HepG2 (cell line): ENCODE data around the gene ZNF813. TPM values are rescaled to one million over a fixed set of nuclear protein-coding genes. Genes with fewer than 3 reads are reported as not detected.
"Not testable (repeated sequence)": the region's sequence is repeated elsewhere in the genome, so short reads cannot be mapped to it uniquely, and the experiment has no call there.

Source experiments
- ATAC-seq: fragments of 200-7000 bp; cut with Tn5 transposase; 3 replicates; pipeline ENCODE4 v1.9.1; 2020; ENCODE audit warnings: mild to moderate bottlenecking, moderate library complexity
- BruUV-seq: library from RNA; stranded (reverse); fragments of 400-500 nt; replicated peaks from 2 replicates; lab custom pipeline; 2021; lab: Mats Ljungman, UMichigan
- CTCF ChIA-PET: fragments of 300-600 bp; formaldehyde crosslinking; extraction: SDS; loops from one replicate; lab custom pipeline; 2021; ENCODE audit warnings: low total read pairs, inconsistent platforms, low intra/inter-chr PET ratio; lab: Yijun Ruan, JAX
- POLR2A ChIA-PET: fragments of 350-600 bp; sonication (Branson Sonifier 250); formaldehyde crosslinking; loops from one replicate; lab custom pipeline; 2020; ENCODE audit warnings: antibody characterized with exemption, inconsistent platforms; lab: Yijun Ruan, JAX
- DNase-seq: peaks from one replicate; pipeline ENCODE4 v3.0.0-alpha.2; 2015; ENCODE audit warnings: low spot score
- FAIRE-seq: peaks from 3 replicates; lab custom pipeline; 2011; peaks lifted over from hg19 to GRCh38; lab: Jason Lieb, UNC
- H2AFZ ChIP-seq: one replicate; pipeline ENCODE4 v1.6.1; 2011; ENCODE audit warnings: low read length, inconsistent platforms
- H3K27ac ChIP-seq: fragments of 300-600 bp; 3 replicates; pipeline ENCODE4 v1.8.0; 2011; ENCODE audit warnings: mixed run types, mild to moderate bottlenecking, mixed read lengths, low read length, inconsistent platforms; ENCODE audit not compliant: insufficient read depth; ENCODE audit errors: extremely low read length
- H3K27me3 ChIP-seq, 2 experiments: fragments of 200-600 bp in 1 of 2; 2 replicates in 1 of 2; 3 replicates in 1 of 2; pipeline versions ENCODE4 v1.6.0 to v1.8.0; 2011; ENCODE audit warnings: low read length in 2 of 2, mild to moderate bottlenecking in 2 of 2, moderate library complexity in 2 of 2, inconsistent platforms in 1 of 2; ENCODE audit not compliant: insufficient read depth in 2 of 2, control insufficient read depth in 1 of 2
- H3K36me3 ChIP-seq, 2 experiments: fragments of 200-600 bp in 1 of 2; replicated peaks in 1 of 2; 2 replicates in 1 of 2; 3 replicates in 1 of 2; pipeline versions ENCODE4 v1.5.1 to v1.8.0; 2011; ENCODE audit warnings: low read length in 2 of 2, inconsistent platforms in 1 of 2; ENCODE audit not compliant: insufficient read depth in 2 of 2, control insufficient read depth in 1 of 2
- H3K4me1 ChIP-seq: 2 replicates; pipeline ENCODE4 v1.5.1; 2012; ENCODE audit warnings: low read length, inconsistent platforms; ENCODE audit not compliant: insufficient read depth
- H3K4me2 ChIP-seq: 2 replicates; pipeline ENCODE4 v1.6.0; 2011; ENCODE audit warnings: low read depth, low read length, inconsistent platforms
- H3K4me3 ChIP-seq, 3 experiments: fragments of 200-600 bp in 1 of 3; sonication (generic), shearing (Covaris generic) in 1 of 3; replicated peaks in 1 of 3; 2 replicates each; pipeline ENCODE4 v1.5.1; 2011 to 2016; ENCODE audit warnings: low read length in 3 of 3, inconsistent platforms in 2 of 3, low read depth in 2 of 3, mild to moderate bottlenecking in 2 of 3, control low read depth in 1 of 3, mixed read lengths in 1 of 3; ENCODE audit not compliant: insufficient read depth in 1 of 3
- H3K79me2 ChIP-seq: one replicate; pipeline ENCODE4 v1.6.1; 2011; ENCODE audit warnings: low read length, inconsistent platforms; ENCODE audit not compliant: insufficient read depth
- H3K9ac ChIP-seq: 2 replicates; pipeline ENCODE4 v1.6.0; 2011; ENCODE audit warnings: mild to moderate bottlenecking, low read depth, low read length, inconsistent platforms; ENCODE audit not compliant: insufficient read depth
- H3K9me3 ChIP-seq: 2 replicates; pipeline ENCODE4 v1.5.1; 2012; ENCODE audit warnings: mild to moderate bottlenecking, low read length
- H4K20me1 ChIP-seq: 2 replicates; pipeline ENCODE4 v1.6.0; 2011; ENCODE audit warnings: inconsistent platforms, mild to moderate bottlenecking, low read length, moderate library complexity; ENCODE audit not compliant: insufficient read depth
- ARID5B ChIP-seq: IDR thresholded peaks from 2 replicates; pipeline ENCODE4 v1.4.0; 2020; ENCODE audit warnings: mild to moderate bottlenecking, missing genetic modification reagents
- FOXA1 ChIP-seq, 2 experiments: fragments of 450-650 bp in 1 of 2; sonication (generic) in 1 of 2; formaldehyde crosslinking in 1 of 2; IDR thresholded peaks; 2 replicates each; pipeline versions ENCODE4 v1.4.0 to v1.6.1; 2016 to 2020; ENCODE audit warnings: missing genetic modification reagents in 1 of 2
- FOXA3 ChIP-seq: IDR thresholded peaks from 2 replicates; pipeline ENCODE4 v1.6.1; 2016; ENCODE audit warnings: missing genetic modification reagents, missing compliant biosample characterization
- HOXA3 ChIP-seq: sonication (generic); formaldehyde crosslinking; IDR thresholded peaks from 2 replicates; pipeline ENCODE4 v1.5.0; 2020; ENCODE audit warnings: missing genetic modification reagents
- PAXIP1 ChIP-seq: sonication (generic); formaldehyde crosslinking; conservative IDR thresholded peaks from 2 replicates; pipeline ENCODE4 v1.4.0; 2020; ENCODE audit warnings: mild to moderate bottlenecking, missing genetic modification reagents, moderate library complexity
- SOX13 ChIP-seq, 3 experiments: fragments of 450-650 bp in 1 of 3; sonication (generic) in 1 of 3; formaldehyde crosslinking in 1 of 3; IDR thresholded peaks in 2 of 3; conservative IDR thresholded peaks in 1 of 3; 2 replicates each; pipeline versions ENCODE4 v1.5.0 to v1.6.1; 2016 to 2020; ENCODE audit warnings: antibody characterized with exemption in 1 of 3, mild to moderate bottlenecking in 1 of 3, missing compliant biosample characterization in 1 of 3, missing genetic modification reagents in 1 of 3, moderate library complexity in 1 of 3
- ZFX ChIP-seq: sonication (generic); formaldehyde crosslinking; IDR thresholded peaks from 2 replicates; pipeline ENCODE4 v1.4.0; 2020; ENCODE audit warnings: mild to moderate bottlenecking, low read depth, missing genetic modification reagents, moderate library complexity
- ZMYM4 ChIP-seq: sonication (generic); formaldehyde crosslinking; IDR thresholded peaks from 2 replicates; pipeline ENCODE4 v1.8.1; 2023; ENCODE audit warnings: mild to moderate bottlenecking, missing genetic modification reagents
- WGBS: methylation state at CpG from one replicate; pipeline ENCODE4 v1.1.6; 2017; ENCODE audit warnings: low lambda C conversion rate; 5-methylcytosine and 5-hydroxymethylcytosine counted together
- in situ Hi-C: cut with HindIII; loops from 2 replicates; pipeline ENCODE4 v1.10.0; 2017; ENCODE audit warnings: low pct_unique_long_range_greater_than_20kb; ENCODE audit not compliant: extremely low pct_ligation_motif_present
- intact Hi-C: fragments of 100-400 bp; cut with micrococcal nuclease; formaldehyde crosslinking; loops from one replicate; pipeline ENCODE4 v1.10.0; 2022; ENCODE audit not compliant: unreplicated experiment
- polyA plus RNA-seq, 8 experiments: library from polyadenylated mRNA; depleted of rRNA in 3 of 8; stranded (reverse) in 7 of 8; unstranded in 1 of 8; fragments of >200 nt; fragmentation: Illumina TruSeq in 4 of 8; extraction: Trizol in 4 of 8; gene quantifications; 2 replicates each; pipeline versions ENCODE4 v1.2.1 to v1.2.3, GENCODE V29; 2011 to 2016; ENCODE audit warnings: low read depth in 4 of 8, missing spikeins in 1 of 8, mixed read lengths in 1 of 8; ENCODE audit not compliant: insufficient read depth in 1 of 8
- total RNA-seq, 5 experiments: library from RNA; depleted of rRNA; stranded (reverse); fragments of >200 nt; fragmentation: Illumina TruSeq; extraction: Trizol; gene quantifications; 2 replicates each; pipeline ENCODE4 v1.2.3, GENCODE V29; 2016; ENCODE audit warnings: low read depth in 1 of 5

Gene ZNF813
- total and polyA plus RNA-seq, 2 of the 13 experiments (the other 11 are each of a cell fraction or from before 2014, with no cell fraction given), result 2.1 to 8.9 TPM

GRCh38 chr19:53443809-53444208 lies 23.7 kb upstream of the ZNF813 start (continued):
- TF ChIP-seq ZFX (CRISPR knock-in tag) (peak; percentile 31; the same call in 1 of the 2 replicates), PAXIP1 (CRISPR knock-in tag) (peak; percentile 74), ZMYM4 (CRISPR knock-in tag) (0 out of 2 replicates have a peak, but pooled peaks have one; percentile 20), SOX13 (IDR thresholded peaks at IDR 0.05) (peak; percentile 71), SOX13 (CRISPR knock-in tag; conservative IDR thresholded peaks at IDR 0.05 in 1 of 2, IDR thresholded peaks at IDR 0.05 in 1 of 2) (peak in 1 of 2 experiments; percentile 86; a peak in 2 of 4 replicates), ARID5B (CRISPR knock-in tag) (peak; percentile 49; the same call in 1 of the 2 replicates), FOXA1 (CRISPR knock-in tag; IDR thresholded peaks at IDR 0.05) (peak; percentile 68), FOXA3 (CRISPR knock-in tag) (peak; percentile 41), HOXA3 (CRISPR knock-in tag) (0 out of 2 replicates have a peak, but pooled peaks have one; percentile 27)
- TF ChIP-seq FOXA1 (IDR thresholded peaks at IDR 0.05), result not testable (repeated sequence)

- ATAC-seq, in situ Hi-C loops, POLR2A ChIA-PET, BruUV-seq, CTCF ChIA-PET, H3K4me3 ChIP-seq, DNase-seq, H3K4me2 ChIP-seq, FAIRE-seq, H4K20me1 ChIP-seq, H3K9ac ChIP-seq, H2AFZ ChIP-seq, H3K27me3 ChIP-seq, intact Hi-C loops, H3K27ac ChIP-seq, H3K79me2 ChIP-seq, H3K9me3 ChIP-seq: not testable (repeated sequence)
- peaks cover 11 to 40% of the 10 kb centered on the region in 2 experiments; a peak in 4 of 5 replicates for H3K36me3 ChIP-seq
- H3K4me1 ChIP-seq, result peaks cover 28% of the 10 kb centered on the region
- WGBS, result 91% methylated on average over 5 of the region's 5 CpGs
Observed at GRCh38 chr19:53447196-53447595, 20.3 kb upstream of the ZNF813 start.
